ENCODE data around the gene RACGAP1. TPM values are rescaled to one million over a fixed set of nuclear protein-coding genes. Genes with fewer than 3 reads are reported as not detected.

The RACGAP1 gene
- total and polyA plus RNA-seq, 2 of the 8 experiments (the other 6 are each of a cell fraction or from before 2014, with no cell fraction given): 18.0 to 66.3 TPM

DNA sequence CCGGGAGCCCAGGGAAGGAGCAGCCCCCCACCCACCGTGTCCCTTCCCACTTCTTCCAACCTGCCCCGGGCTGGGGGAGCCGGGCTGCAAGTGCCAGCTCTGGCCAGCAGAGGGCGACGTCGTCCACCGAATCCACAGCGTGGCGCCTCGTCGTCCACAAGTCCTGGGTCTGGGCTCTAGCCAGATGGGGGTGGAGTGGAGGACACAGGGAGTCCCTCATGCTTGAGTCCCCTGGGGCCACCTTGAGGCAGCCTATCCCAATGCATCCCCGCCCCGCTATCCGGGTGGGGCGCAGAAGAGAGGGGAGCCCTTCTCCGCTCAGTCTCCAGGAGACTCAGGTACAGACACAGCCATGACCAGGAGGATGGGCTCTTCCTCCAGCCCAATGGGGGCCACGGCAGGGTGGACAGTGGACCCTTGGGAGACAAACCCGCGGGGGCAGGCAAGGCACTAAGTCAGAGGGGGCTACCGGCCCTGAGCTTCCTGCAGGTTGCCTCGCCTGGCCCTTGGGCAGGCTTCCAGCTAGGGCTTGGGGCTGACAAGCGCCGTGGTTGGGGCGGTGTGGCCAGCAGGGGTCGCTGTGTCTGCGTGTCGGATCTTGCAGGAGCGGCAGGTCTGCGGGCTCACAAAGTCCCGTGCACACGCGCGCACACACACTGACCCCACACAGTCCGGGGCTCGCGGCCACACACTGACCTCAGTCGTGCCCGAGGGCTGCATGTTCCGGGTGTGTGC is 58.1 kb downstream of the RACGAP1 start (continued):
- TF ChIP-seq, protein P1, sequence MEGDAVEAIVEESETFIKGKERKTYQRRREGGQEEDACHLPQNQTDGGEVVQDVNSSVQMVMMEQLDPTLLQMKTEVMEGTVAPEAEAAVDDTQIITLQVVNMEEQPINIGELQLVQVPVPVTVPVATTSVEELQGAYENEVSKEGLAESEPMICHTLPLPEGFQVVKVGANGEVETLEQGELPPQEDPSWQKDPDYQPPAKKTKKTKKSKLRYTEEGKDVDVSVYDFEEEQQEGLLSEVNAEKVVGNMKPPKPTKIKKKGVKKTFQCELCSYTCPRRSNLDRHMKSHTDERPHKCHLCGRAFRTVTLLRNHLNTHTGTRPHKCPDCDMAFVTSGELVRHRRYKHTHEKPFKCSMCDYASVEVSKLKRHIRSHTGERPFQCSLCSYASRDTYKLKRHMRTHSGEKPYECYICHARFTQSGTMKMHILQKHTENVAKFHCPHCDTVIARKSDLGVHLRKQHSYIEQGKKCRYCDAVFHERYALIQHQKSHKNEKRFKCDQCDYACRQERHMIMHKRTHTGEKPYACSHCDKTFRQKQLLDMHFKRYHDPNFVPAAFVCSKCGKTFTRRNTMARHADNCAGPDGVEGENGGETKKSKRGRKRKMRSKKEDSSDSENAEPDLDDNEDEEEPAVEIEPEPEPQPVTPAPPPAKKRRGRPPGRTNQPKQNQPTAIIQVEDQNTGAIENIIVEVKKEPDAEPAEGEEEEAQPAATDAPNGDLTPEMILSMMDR (IDR thresholded peaks at IDR 0.05; ENCODE audit: control extremely low read depth in 1 of 3, insufficient read depth in 1 of 3, low read depth in 1 of 3, low read length in 3 of 3): peak in 2 of 3 experiments; percentile 96; a peak in 3 of 4 replicates
- TF ChIP-seq SAP30 (IDR thresholded peaks at IDR 0.05; ENCODE audit: insufficient read depth, insufficient replicate concordance, low read length) (no peak), RXRA (IDR thresholded peaks at IDR 0.05; ENCODE audit: insufficient read depth, low read depth, low read length) (no peak), RAD21 (IDR thresholded peaks at IDR 0.05 in 1 of 2, conservative IDR thresholded peaks at IDR 0.05 in 1 of 2; ENCODE audit: low read depth in 2 of 2, low read length in 2 of 2) (peak; percentile 90 to 94), SP4 (IDR thresholded peaks at IDR 0.05; ENCODE audit: low read length) (no peak), SIN3A (conservative IDR thresholded peaks at IDR 0.05 in 1 of 2, IDR thresholded peaks at IDR 0.05 in 1 of 2; ENCODE audit: low read depth in 1 of 2, low read length in 2 of 2) (0 out of 4 replicates have a peak, but pooled peaks of 1 of the 2 experiments have one; percentile 17), CREB1 (IDR thresholded peaks at IDR 0.05) (peak; percentile 19; the same call in 1 of the 2 replicates), POLR2A (IDR thresholded peaks at IDR 0.05; ENCODE audit: control extremely low read depth in 1 of 2, low read depth in 2 of 2, low read length in 2 of 2) (no peak), HDAC2 (IDR thresholded peaks at IDR 0.05; ENCODE audit: borderline replicate concordance in 1 of 2, low read depth in 2 of 2, low read length in 2 of 2) (0 out of 4 replicates have a peak, but pooled peaks of 1 of the 2 experiments have one; percentile 11), POU5F1 (IDR thresholded peaks at IDR 0.05; ENCODE audit: low read depth, low read length) (no peak)
- TF ChIP-seq, protein P2, sequence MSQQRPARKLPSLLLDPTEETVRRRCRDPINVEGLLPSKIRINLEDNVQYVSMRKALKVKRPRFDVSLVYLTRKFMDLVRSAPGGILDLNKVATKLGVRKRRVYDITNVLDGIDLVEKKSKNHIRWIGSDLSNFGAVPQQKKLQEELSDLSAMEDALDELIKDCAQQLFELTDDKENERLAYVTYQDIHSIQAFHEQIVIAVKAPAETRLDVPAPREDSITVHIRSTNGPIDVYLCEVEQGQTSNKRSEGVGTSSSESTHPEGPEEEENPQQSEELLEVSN (IDR thresholded peaks at IDR 0.05): 0 out of 2 replicates have a peak, but pooled peaks have one; percentile 27
